Measurements from ENCODE around the gene ZNF428.

DNA sequence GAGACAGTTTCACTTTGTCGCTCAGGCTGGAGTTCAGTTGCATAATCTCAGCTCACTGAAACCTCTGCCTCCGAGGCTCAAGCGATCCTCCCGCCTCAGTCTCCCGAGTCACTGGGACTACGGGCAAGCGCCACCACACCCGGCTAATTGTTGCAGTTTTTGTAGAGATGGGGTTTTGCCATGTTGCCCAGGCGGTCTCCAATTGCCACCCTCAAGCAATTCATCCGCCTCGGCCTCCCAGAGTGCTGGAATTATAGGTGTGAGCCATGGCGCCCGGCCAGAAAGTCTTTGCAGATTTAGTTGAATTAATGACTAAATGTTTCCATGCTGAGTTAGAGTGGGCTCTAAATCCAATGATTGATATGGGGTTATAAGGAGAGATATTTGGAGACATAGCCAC, 24.8 kb upstream of the ZNF428 start:
- TF ChIP-seq EZH2 (IDR thresholded peaks at IDR 0.05) (no peak), EZH2phosphoT487 (IDR thresholded peaks at IDR 0.05) (no peak)
- TF ChIP-seq, protein P1, sequence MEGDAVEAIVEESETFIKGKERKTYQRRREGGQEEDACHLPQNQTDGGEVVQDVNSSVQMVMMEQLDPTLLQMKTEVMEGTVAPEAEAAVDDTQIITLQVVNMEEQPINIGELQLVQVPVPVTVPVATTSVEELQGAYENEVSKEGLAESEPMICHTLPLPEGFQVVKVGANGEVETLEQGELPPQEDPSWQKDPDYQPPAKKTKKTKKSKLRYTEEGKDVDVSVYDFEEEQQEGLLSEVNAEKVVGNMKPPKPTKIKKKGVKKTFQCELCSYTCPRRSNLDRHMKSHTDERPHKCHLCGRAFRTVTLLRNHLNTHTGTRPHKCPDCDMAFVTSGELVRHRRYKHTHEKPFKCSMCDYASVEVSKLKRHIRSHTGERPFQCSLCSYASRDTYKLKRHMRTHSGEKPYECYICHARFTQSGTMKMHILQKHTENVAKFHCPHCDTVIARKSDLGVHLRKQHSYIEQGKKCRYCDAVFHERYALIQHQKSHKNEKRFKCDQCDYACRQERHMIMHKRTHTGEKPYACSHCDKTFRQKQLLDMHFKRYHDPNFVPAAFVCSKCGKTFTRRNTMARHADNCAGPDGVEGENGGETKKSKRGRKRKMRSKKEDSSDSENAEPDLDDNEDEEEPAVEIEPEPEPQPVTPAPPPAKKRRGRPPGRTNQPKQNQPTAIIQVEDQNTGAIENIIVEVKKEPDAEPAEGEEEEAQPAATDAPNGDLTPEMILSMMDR (IDR thresholded peaks at IDR 0.05) = no peak

All from neural progenitor cell (in vitro differentiated cells).